OCI-LY3 (cell line): Measurements from ENCODE around the gene ZNF486.
"Not testable (repeated sequence)": the region's sequence is repeated elsewhere in the genome, so short reads cannot be mapped to it uniquely, and the experiment has no call there.

ENCODE experiments used
- CTCF ChIP-seq: fragments of 200-600, 300-600 bp; sonication (generic); IDR thresholded peaks from 2 replicates; pipeline ENCODE4 v1.5.1; 2014; ENCODE audit warnings: antibody characterized with exemption, low read length, low read depth
- EZH2phosphoT487 ChIP-seq: fragments of 200-600 bp; shearing (Covaris generic); IDR thresholded peaks from 2 replicates; pipeline ENCODE4 v1.6.1; 2018; ENCODE audit warnings: antibody characterized with exemption, mixed run types, low read depth

DNA sequence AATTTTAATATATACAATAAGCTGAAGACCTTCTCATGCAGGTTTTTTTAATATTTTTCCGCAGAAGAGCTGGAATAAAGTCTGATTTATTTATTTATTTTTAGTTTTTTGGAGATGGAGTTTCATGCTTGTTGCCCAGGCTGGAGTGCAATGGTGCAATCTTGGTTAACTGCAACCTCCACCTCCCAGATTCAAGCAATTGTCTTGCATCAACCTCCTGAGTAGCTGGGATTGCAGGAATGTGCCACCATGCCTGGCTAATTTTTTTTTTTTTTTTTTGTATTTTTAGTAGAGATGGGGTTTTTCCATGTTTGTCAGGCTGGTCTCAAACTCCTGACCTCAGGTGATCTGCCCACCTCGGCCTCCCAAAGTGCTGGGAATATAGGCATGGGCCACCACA lies 34.1 kb upstream of the ZNF486 start:
- TF ChIP-seq CTCF, EZH2phosphoT487: not testable (repeated sequence)
